Trophoblast cell (in vitro differentiated cells and primary cell): Measurements from ENCODE around the gene PLA2G4A.

Experiments
- DNase-seq, 2 donors: peaks; one replicate each; pipeline ENCODE4 v3.0.0-alpha.2; 2016
- H2AFZ ChIP-seq: 2 replicates; pipeline ENCODE4 v1.6.1; 2013; ENCODE audit warnings: low read length, moderate library complexity, mild to moderate bottlenecking; ENCODE audit not compliant: insufficient read depth, poor library complexity
- H2AK5ac ChIP-seq: 2 replicates; pipeline ENCODE4 v1.6.1; 2013; ENCODE audit warnings: mild to moderate bottlenecking, low read length
- H2BK120ac ChIP-seq: 2 replicates; pipeline ENCODE4 v1.6.1; 2013; ENCODE audit warnings: low read length, mild to moderate bottlenecking, moderate library complexity; ENCODE audit not compliant: insufficient read depth, poor library complexity
- H2BK12ac ChIP-seq: 2 replicates; pipeline ENCODE4 v1.6.1; 2013; ENCODE audit warnings: mild to moderate bottlenecking, low read length, moderate library complexity
- H2BK5ac ChIP-seq: 2 replicates; pipeline ENCODE4 v1.6.1; 2013; ENCODE audit warnings: low read length, low read depth, moderate library complexity, mild to moderate bottlenecking; ENCODE audit not compliant: poor library complexity
- H3K14ac ChIP-seq: 2 replicates; pipeline ENCODE4 v1.6.1; 2013; ENCODE audit warnings: mild to moderate bottlenecking, low read length
- H3K18ac ChIP-seq: 2 replicates; pipeline ENCODE4 v1.6.1; 2013; ENCODE audit warnings: mild to moderate bottlenecking, low read length
- H3K23ac ChIP-seq: 2 replicates; pipeline ENCODE4 v1.6.1; 2013; ENCODE audit warnings: low read length
- H3K27ac ChIP-seq: 2 replicates; pipeline ENCODE4 v1.5.1; 2013; ENCODE audit warnings: low read depth, mild to moderate bottlenecking, inconsistent platforms, low read length, moderate library complexity
- H3K27me3 ChIP-seq: 2 replicates; pipeline ENCODE4 v1.6.1; 2013; ENCODE audit warnings: inconsistent platforms, mild to moderate bottlenecking, low read length, moderate library complexity; ENCODE audit not compliant: insufficient read depth
- H3K36me3 ChIP-seq, 2 experiments: 1 replicate in 1 of 2; 2 replicates in 1 of 2; pipeline ENCODE4 v1.6.1; 2013; ENCODE audit warnings: low read length in 2 of 2, mild to moderate bottlenecking in 2 of 2, moderate library complexity in 1 of 2; ENCODE audit not compliant: insufficient read depth in 2 of 2, control insufficient read depth in 1 of 2
- H3K4ac ChIP-seq: 2 replicates; pipeline ENCODE4 v1.6.1; 2013; ENCODE audit warnings: low read depth, mild to moderate bottlenecking, low read length, moderate library complexity
- H3K4me1 ChIP-seq, 2 experiments: 1 replicate in 1 of 2; 2 replicates in 1 of 2; pipeline ENCODE4 v1.6.1; 2013; ENCODE audit warnings: low read length in 2 of 2, mild to moderate bottlenecking in 2 of 2, moderate library complexity in 1 of 2; ENCODE audit not compliant: insufficient read depth in 2 of 2, control insufficient read depth in 1 of 2
- H3K4me2 ChIP-seq: 2 replicates; pipeline ENCODE4 v1.6.1; 2013; ENCODE audit warnings: inconsistent platforms, mild to moderate bottlenecking, low read length, moderate library complexity
- H3K4me3 ChIP-seq: 2 replicates; pipeline ENCODE4 v1.5.1; 2013; ENCODE audit warnings: mild to moderate bottlenecking, low read depth, low read length, inconsistent platforms
- H3K79me1 ChIP-seq: one replicate; pipeline ENCODE4 v1.6.1; 2013; ENCODE audit warnings: low read length
- H3K79me2 ChIP-seq: 2 replicates; pipeline ENCODE4 v1.6.1; 2013; ENCODE audit warnings: low read length, mild to moderate bottlenecking; ENCODE audit not compliant: control insufficient read depth, insufficient read depth, poor library complexity
- H3K9ac ChIP-seq: 2 replicates; pipeline ENCODE4 v1.6.1; 2013; ENCODE audit warnings: mild to moderate bottlenecking, low read length
- H3K9me3 ChIP-seq: 2 replicates; pipeline ENCODE4 v1.6.1; 2013; ENCODE audit warnings: low read depth, mild to moderate bottlenecking, control low read depth, inconsistent platforms, low read length; ENCODE audit not compliant: insufficient read depth
- H4K12ac ChIP-seq: 2 replicates; pipeline ENCODE4 v1.6.1; 2013; ENCODE audit warnings: low read depth, mild to moderate bottlenecking, low read length, moderate library complexity
- H4K8ac ChIP-seq: 2 replicates; pipeline ENCODE4 v1.6.1; 2013; ENCODE audit warnings: low read depth, mild to moderate bottlenecking, low read length, moderate library complexity
- H4K91ac ChIP-seq: one replicate; pipeline ENCODE4 v1.6.1; 2013; ENCODE audit warnings: low read depth, mild to moderate bottlenecking, low read length, moderate library complexity
- WGBS: extraction: QIAGEN DNeasy Blood & Tissue Kit; methylation state at CpG from one replicate; pipeline ENCODE4 v1.1.7; 2013; ENCODE audit warnings: missing lambda C conversion rate; ENCODE audit not compliant: insufficient read length, insufficient coverage; ENCODE audit errors: extremely low coverage; 5-methylcytosine and 5-hydroxymethylcytosine counted together

PLA2G4A gene

GRCh38 chr1:186953876-186954275, 125.1 kb downstream of the PLA2G4A start:
- Histone ChIP-seq H2AK5ac (no peak overlapping the region), H2BK5ac (no peak overlapping the region), H3K9me3 (no peaks in the 10 kb centered on the region), H3K4me3 (no peak overlapping the region), H3K18ac (no peak overlapping the region), H3K79me2 (no peaks in the 10 kb centered on the region), H3K79me1 (no peaks in the 10 kb centered on the region), H3K36me3 (no peaks in the 10 kb centered on the region), H2AFZ (no peak overlapping the region), H3K27me3 (no peaks in the 10 kb centered on the region), H3K4ac (no peak overlapping the region), H2BK120ac (no peak overlapping the region), H4K8ac (no peak overlapping the region), H4K91ac (no peak overlapping the region), H4K12ac (no peak overlapping the region), H3K14ac (no peak overlapping the region), H3K4me2 (no peak overlapping the region), H3K27ac (no peak overlapping the region), H3K4me1 (no peaks in the 10 kb centered on the region), H3K23ac (no peak overlapping the region), H2BK12ac (no peak overlapping the region), H3K9ac (no peak overlapping the region)
- DNase-seq = no peak
- WGBS = no CpG with 5 or more reads among the region's 2 CpGs

GRCh38 chr1:186957314-186957713, 128.6 kb downstream of the PLA2G4A start:
- H3K4me1 ChIP-seq = no peaks in the 10 kb centered on the region
- no peak overlapping the region for H4K91ac ChIP-seq
- H3K79me1 ChIP-seq = no peaks in the 10 kb centered on the region
- no peak overlapping the region for H4K12ac ChIP-seq
- no peak overlapping the region for H3K4me2 ChIP-seq
- H4K8ac ChIP-seq = no peak overlapping the region
- no peak overlapping the region for H2AFZ ChIP-seq
- H3K79me2 ChIP-seq = no peaks in the 10 kb centered on the region
- no CpG with 5 or more reads among the region's 2 CpGs for WGBS
- H3K27ac ChIP-seq = no peak overlapping the region
- H2BK120ac ChIP-seq = no peak overlapping the region
- H3K36me3 ChIP-seq = no peaks in the 10 kb centered on the region
- no peak overlapping the region for H3K4ac ChIP-seq
- no peak overlapping the region for H3K4me3 ChIP-seq
- no peaks in the 10 kb centered on the region for H3K27me3 ChIP-seq
- DNase-seq = no peak
- no peak overlapping the region for H3K18ac ChIP-seq
- no peak overlapping the region for H3K9ac ChIP-seq
- H2BK5ac ChIP-seq = no peak overlapping the region
- H3K9me3 ChIP-seq = no peaks in the 10 kb centered on the region
- H3K14ac ChIP-seq = no peak overlapping the region
- no peak overlapping the region for H3K23ac ChIP-seq
- no peak overlapping the region for H2AK5ac ChIP-seq
- H2BK12ac ChIP-seq = no peak overlapping the region

DNA sequence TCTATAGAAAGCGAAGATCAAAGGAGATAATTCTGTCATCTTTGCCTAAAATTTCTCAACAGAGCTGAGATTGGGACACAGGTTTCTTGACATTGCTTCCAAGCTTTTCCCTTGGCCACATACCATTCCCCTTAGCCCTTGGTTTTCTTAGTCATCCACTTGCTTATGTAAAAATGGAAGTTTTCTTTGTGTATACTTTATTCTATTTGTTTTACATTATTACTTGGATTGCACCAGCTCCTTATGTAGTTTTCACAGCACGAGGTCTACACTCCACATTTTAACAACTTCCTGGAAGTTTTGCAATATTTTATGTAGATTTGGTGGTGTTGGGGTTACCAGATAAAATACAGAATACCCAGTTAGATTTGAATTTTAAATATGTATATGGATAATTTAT, 129.8 kb downstream of the PLA2G4A start:
- no peaks in the 10 kb centered on the region for H3K27me3 ChIP-seq
- no peak overlapping the region for H3K18ac ChIP-seq
- H3K23ac ChIP-seq = no peak overlapping the region
- no peak overlapping the region for H4K12ac ChIP-seq
- no peaks in the 10 kb centered on the region for H3K4me1 ChIP-seq
- no peak overlapping the region for H4K91ac ChIP-seq
- H2BK12ac ChIP-seq = no peak overlapping the region
- no peak overlapping the region for H2BK120ac ChIP-seq
- no CpG with 5 or more reads among the region's 2 CpGs for WGBS
- H3K14ac ChIP-seq = no peak overlapping the region
- no peak overlapping the region for H3K4me3 ChIP-seq
- no peak overlapping the region for H3K9ac ChIP-seq
- H2AFZ ChIP-seq = no peak overlapping the region
- H3K27ac ChIP-seq = no peak overlapping the region
- no peaks in the 10 kb centered on the region for H3K9me3 ChIP-seq
- H3K36me3 ChIP-seq = no peaks in the 10 kb centered on the region
- H2BK5ac ChIP-seq = no peak overlapping the region
- no peak overlapping the region for H2AK5ac ChIP-seq
- no peak overlapping the region for H3K4me2 ChIP-seq
- H3K79me2 ChIP-seq = no peaks in the 10 kb centered on the region
- peak; percentile 36 to 82 for DNase-seq
- no peaks in the 10 kb centered on the region for H3K79me1 ChIP-seq
- no peak overlapping the region for H4K8ac ChIP-seq
- H3K4ac ChIP-seq = no peak overlapping the region

GRCh38 chr1:186960861-186961260, 132.1 kb downstream of the PLA2G4A start:
- H3K79me1 ChIP-seq = no peaks in the 10 kb centered on the region
- no peak overlapping the region for H2BK120ac ChIP-seq
- no peak overlapping the region for H4K8ac ChIP-seq
- H2BK5ac ChIP-seq = no peak overlapping the region
- WGBS = no CpG with 5 or more reads among the region's 1 CpG
- no peak overlapping the region for H3K4me3 ChIP-seq
- H3K36me3 ChIP-seq = no peaks in the 10 kb centered on the region
- no peaks in the 10 kb centered on the region for H3K27me3 ChIP-seq
- no peak overlapping the region for H2AFZ ChIP-seq
- no peaks in the 10 kb centered on the region for H3K9me3 ChIP-seq
- H3K27ac ChIP-seq = no peak overlapping the region
- peak in 1 of 2 donors; percentile 12 for DNase-seq
- no peak overlapping the region for H3K9ac ChIP-seq
- H3K14ac ChIP-seq = no peak overlapping the region
- H3K4me1 ChIP-seq = no peaks in the 10 kb centered on the region
- H2BK12ac ChIP-seq = no peak overlapping the region
- H3K4ac ChIP-seq = no peak overlapping the region
- no peak overlapping the region for H3K18ac ChIP-seq
- no peak overlapping the region for H4K12ac ChIP-seq
- H2AK5ac ChIP-seq = no peak overlapping the region
- no peak overlapping the region for H3K23ac ChIP-seq
- H3K4me2 ChIP-seq = no peak overlapping the region
- H4K91ac ChIP-seq = no peak overlapping the region
- H3K79me2 ChIP-seq = no peaks in the 10 kb centered on the region
